Hepatic stellate cell (primary cell): Measurements from ENCODE around the gene PCCA.
"Not testable (repeated sequence)": the region's sequence is repeated elsewhere in the genome, so short reads cannot be mapped to it uniquely, and the experiment has no call there.

Source experiments
- DNase-seq: peaks from one replicate; pipeline ENCODE4 v3.0.0; 2011; ENCODE audit warnings: low spot score

Gene PCCA

GRCh38 chr13:100240109-100240779 lies 151.4 kb downstream of the PCCA start:
- no peak for DNase-seq

GRCh38 chr13:100244431-100244830 lies 155.5 kb downstream of the PCCA start:
- DNase-seq, result no peak

- no peak for DNase-seq
Measured at GRCh38 chr13:100245104-100245503, 156.2 kb downstream of the PCCA start.

GRCh38 chr13:100247937-100248336 lies 159.0 kb downstream of the PCCA start:
- no peak for DNase-seq

- no peak for DNase-seq
Measured at GRCh38 chr13:100254002-100254401, 165.1 kb downstream of the PCCA start.

- DNase-seq, result no peak
Measured at GRCh38 chr13:100262404-100262803, 173.5 kb downstream of the PCCA start.

GRCh38 chr13:100266026-100266425 lies 177.1 kb downstream of the PCCA start:
- DNase-seq, result no peak

- peak; percentile 12 for DNase-seq
Measured at GRCh38 chr13:100269837-100270236, 180.9 kb downstream of the PCCA start.

- DNase-seq, result no peak
Measured at GRCh38 chr13:100273138-100273537, 184.2 kb downstream of the PCCA start.

- no peak for DNase-seq
Measured at GRCh38 chr13:100273552-100273951, 184.7 kb downstream of the PCCA start.

GRCh38 chr13:100274942-100275506 lies 186.1 kb downstream of the PCCA start:
- DNase-seq, result no peak

GRCh38 chr13:100275746-100276145 lies 186.9 kb downstream of the PCCA start:
- no peak for DNase-seq

GRCh38 chr13:100280681-100281080 lies 191.8 kb downstream of the PCCA start:
- DNase-seq, result no peak

GRCh38 chr13:100282306-100282705 lies 193.4 kb downstream of the PCCA start:
- not testable (repeated sequence) for DNase-seq

- no peak for DNase-seq
Measured at GRCh38 chr13:100290165-100290801, 201.4 kb downstream of the PCCA start.

- DNase-seq, result no peak
Measured at GRCh38 chr13:100291624-100292023, 202.7 kb downstream of the PCCA start.

- no peak for DNase-seq
Measured at GRCh38 chr13:100297413-100297812, 208.5 kb downstream of the PCCA start.

GRCh38 chr13:100298116-100298681 lies 209.3 kb downstream of the PCCA start:
- DNase-seq, result no peak

- no peak for DNase-seq
Measured at GRCh38 chr13:100298691-100299090, 209.8 kb downstream of the PCCA start.

GRCh38 chr13:100300243-100300642 lies 211.3 kb downstream of the PCCA start:
- no peak for DNase-seq

GRCh38 chr13:100300708-100301107 lies 211.8 kb downstream of the PCCA start:
- DNase-seq, result no peak

- no peak for DNase-seq
Measured at GRCh38 chr13:100301418-100301817, 212.5 kb downstream of the PCCA start.

GRCh38 chr13:100302391-100302790 lies 213.5 kb downstream of the PCCA start:
- DNase-seq, result no peak
